ENCODE measurements around the gene TDRD12. TPM values are rescaled to one million over a fixed set of nuclear protein-coding genes. Genes with fewer than 3 reads are reported as not detected.
A peak's percentile ranks its signal among the peaks of the same experiment; 100 is the strongest.

The TDRD12 gene
- total and polyA plus RNA-seq, 2 of the 13 experiments (the other 11 are each of a cell fraction or from before 2014, with no cell fraction given), result 0.03 to 0.40 TPM

DNA sequence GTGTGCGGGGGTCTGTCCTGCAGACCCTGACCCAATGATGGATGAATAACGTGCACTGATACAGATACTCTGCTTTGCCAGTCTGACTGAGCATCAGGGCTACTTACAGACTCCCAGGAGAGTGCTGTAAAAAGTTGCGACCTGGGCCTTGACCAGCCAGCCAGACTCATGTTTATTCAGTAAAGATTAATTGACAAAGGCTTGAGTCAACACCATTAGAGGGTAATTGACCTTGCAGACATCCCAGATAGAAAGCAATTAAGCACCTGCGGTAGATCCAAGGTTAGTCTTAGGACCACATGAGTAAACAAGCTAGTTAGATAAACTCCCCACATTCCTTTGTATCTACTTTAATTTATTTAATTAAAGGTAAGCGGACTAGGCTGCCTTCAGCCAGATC is 17.6 kb upstream of the TDRD12 start (continued):
- TF ChIP-seq, protein P1, sequence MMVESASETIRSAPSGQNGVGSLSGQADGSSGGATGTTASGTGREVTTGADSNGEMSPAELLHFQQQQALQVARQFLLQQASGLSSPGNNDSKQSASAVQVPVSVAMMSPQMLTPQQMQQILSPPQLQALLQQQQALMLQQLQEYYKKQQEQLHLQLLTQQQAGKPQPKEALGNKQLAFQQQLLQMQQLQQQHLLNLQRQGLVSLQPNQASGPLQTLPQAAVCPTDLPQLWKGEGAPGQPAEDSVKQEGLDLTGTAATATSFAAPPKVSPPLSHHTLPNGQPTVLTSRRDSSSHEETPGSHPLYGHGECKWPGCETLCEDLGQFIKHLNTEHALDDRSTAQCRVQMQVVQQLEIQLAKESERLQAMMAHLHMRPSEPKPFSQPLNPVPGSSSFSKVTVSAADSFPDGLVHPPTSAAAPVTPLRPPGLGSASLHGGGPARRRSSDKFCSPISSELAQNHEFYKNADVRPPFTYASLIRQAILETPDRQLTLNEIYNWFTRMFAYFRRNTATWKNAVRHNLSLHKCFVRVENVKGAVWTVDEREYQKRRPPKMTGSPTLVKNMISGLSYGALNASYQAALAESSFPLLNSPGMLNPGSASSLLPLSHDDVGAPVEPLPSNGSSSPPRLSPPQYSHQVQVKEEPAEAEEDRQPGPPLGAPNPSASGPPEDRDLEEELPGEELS (CRISPR knock-in tag; IDR thresholded peaks at IDR 0.05), result 0 out of 2 replicates have a peak, but pooled peaks have one; percentile 36
- TF ChIP-seq MBNL3 (CRISPR knock-in tag; conservative IDR thresholded peaks at IDR 0.05), result no peak
- no peak for TF ChIP-seq ZNF563 (CRISPR knock-in tag; IDR thresholded peaks at IDR 0.05)
- peak; percentile 62 for TF ChIP-seq SKI (IDR thresholded peaks at IDR 0.05; ENCODE audit: partially characterized antibody)
- no peak for TF ChIP-seq SP2 (CRISPR knock-in tag; IDR thresholded peaks at IDR 0.05)
- TF ChIP-seq NR2F6 (IDR thresholded peaks at IDR 0.05), result peak; percentile 98
- TF ChIP-seq NR2F6 (CRISPR knock-in tag; IDR thresholded peaks at IDR 0.05), result peak; percentile 85
- TF ChIP-seq ZBTB14 (CRISPR knock-in tag; IDR thresholded peaks at IDR 0.05), result no peak
- no peak for TF ChIP-seq ZBTB7B (CRISPR knock-in tag; IDR thresholded peaks at IDR 0.05)
- no peak for TF ChIP-seq EZH2 (conservative IDR thresholded peaks at IDR 0.05; ENCODE audit: low read depth, low read length)
- peak; percentile 69 for TF ChIP-seq NKX3-1 (CRISPR knock-in tag; IDR thresholded peaks at IDR 0.05)
- peak; percentile 76; the same call in 1 of the 2 replicates for TF ChIP-seq HMG20A (CRISPR knock-in tag; IDR thresholded peaks at IDR 0.05; ENCODE audit: borderline replicate concordance)
- peak; percentile 32; the same call in 1 of the 2 replicates for TF ChIP-seq HDAC1 (CRISPR knock-in tag; IDR thresholded peaks at IDR 0.05)
- 0 out of 2 replicates have a peak, but pooled peaks have one; percentile 18 for TF ChIP-seq PPARG (CRISPR knock-in tag; conservative IDR thresholded peaks at IDR 0.05)
- TF ChIP-seq BCL6 (CRISPR knock-in tag; IDR thresholded peaks at IDR 0.05), result 0 out of 2 replicates have a peak, but pooled peaks have one; percentile 41
- peak; percentile 59 to 72; a peak in 3 of 4 replicates for TF ChIP-seq NR2F1 (CRISPR knock-in tag; IDR thresholded peaks at IDR 0.05)
- TF ChIP-seq TOE1 (CRISPR knock-in tag; IDR thresholded peaks at IDR 0.05), result no peak
- TF ChIP-seq ZNF550 (CRISPR knock-in tag; IDR thresholded peaks at IDR 0.05; ENCODE audit: borderline replicate concordance), result no peak
- no peak for TF ChIP-seq RFXANK (CRISPR knock-in tag; IDR thresholded peaks at IDR 0.05)
- TF ChIP-seq PATZ1 (CRISPR knock-in tag; IDR thresholded peaks at IDR 0.05), result 0 out of 2 replicates have a peak, but pooled peaks have one; percentile 17
- peak; percentile 22; the same call in 1 of the 2 replicates for TF ChIP-seq ZNF331 (CRISPR knock-in tag; IDR thresholded peaks at IDR 0.05)
- no peak for TF ChIP-seq ELF3 (CRISPR knock-in tag; IDR thresholded peaks at IDR 0.05)
- TF ChIP-seq CBX5 (CRISPR knock-in tag; IDR thresholded peaks at IDR 0.05; ENCODE audit: borderline replicate concordance), result no peak
- TF ChIP-seq, protein P2, sequence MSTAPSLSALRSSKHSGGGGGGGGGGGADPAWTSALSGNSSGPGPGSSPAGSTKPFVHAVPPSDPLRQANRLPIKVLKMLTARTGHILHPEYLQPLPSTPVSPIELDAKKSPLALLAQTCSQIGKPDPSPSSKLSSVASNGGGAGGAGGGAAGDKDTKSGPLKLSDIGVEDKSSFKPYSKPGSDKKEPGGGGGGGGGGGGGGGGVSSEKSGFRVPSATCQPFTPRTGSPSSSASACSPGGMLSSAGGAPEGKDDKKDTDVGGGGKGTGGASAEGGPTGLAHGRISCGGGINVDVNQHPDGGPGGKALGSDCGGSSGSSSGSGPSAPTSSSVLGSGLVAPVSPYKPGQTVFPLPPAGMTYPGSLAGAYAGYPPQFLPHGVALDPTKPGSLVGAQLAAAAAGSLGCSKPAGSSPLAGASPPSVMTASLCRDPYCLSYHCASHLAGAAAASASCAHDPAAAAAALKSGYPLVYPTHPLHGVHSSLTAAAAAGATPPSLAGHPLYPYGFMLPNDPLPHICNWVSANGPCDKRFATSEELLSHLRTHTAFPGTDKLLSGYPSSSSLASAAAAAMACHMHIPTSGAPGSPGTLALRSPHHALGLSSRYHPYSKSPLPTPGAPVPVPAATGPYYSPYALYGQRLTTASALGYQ (CRISPR knock-in tag; IDR thresholded peaks at IDR 0.05), result peak; percentile 97
- TF ChIP-seq MIXL1 (CRISPR knock-in tag; IDR thresholded peaks at IDR 0.05), result peak; percentile 89

Measured in HepG2 (cell line).